GM12878 (cell line): ENCODE results near the gene SNX10. TPM values are rescaled to one million over a fixed set of nuclear protein-coding genes. Genes with fewer than 3 reads are reported as not detected.

Experiments
- ATAC-seq: fragments of 200-7000 bp; cut with Tn5 transposase; 3 replicates; pipeline ENCODE4 v1.9.1; 2020; ENCODE audit warnings: mild to moderate bottlenecking, moderate library complexity
- BruUV-seq: library from RNA; stranded (reverse); fragments of 400-500 nt; replicated peaks from 2 replicates; lab custom pipeline; 2021; lab: Mats Ljungman, UMichigan
- CTCF ChIA-PET: fragments of 300-600 bp; sonication (Branson Sonifier 250); formaldehyde crosslinking; extraction: SDS; loops from one replicate; lab custom pipeline; 2021; ENCODE audit warnings: inconsistent platforms; lab: Yijun Ruan, JAX
- POLR2A ChIA-PET: fragments of 350-600 bp; formaldehyde crosslinking; extraction: SDS; loops from one replicate; lab custom pipeline; 2021; ENCODE audit warnings: inconsistent platforms; lab: Charles Lee
- RAD21 ChIA-PET: fragments of 300-600 bp; sonication (Branson Sonifier 250); formaldehyde crosslinking; loops from one replicate; lab custom pipeline; 2023; ENCODE audit warnings: antibody characterized with exemption; ENCODE audit not compliant: unreplicated experiment; lab: Charles Lee
- SMC1A ChIA-PET: fragments of 300-600 bp; sonication (Branson Sonifier 250); formaldehyde crosslinking; loops from one replicate; lab custom pipeline; 2023; ENCODE audit not compliant: unreplicated experiment, uncharacterized antibody; lab: Charles Lee
- DNase-seq: peaks from one replicate; pipeline ENCODE4 v3.0.0-alpha.2; 2011; ENCODE audit warnings: low read depth, low spot score
- FAIRE-seq: peaks from 3 replicates; lab custom pipeline; 2011; peaks lifted over from hg19 to GRCh38; lab: Jason Lieb, UNC
- H2AFZ ChIP-seq: 2 replicates; pipeline ENCODE4 v1.6.0; 2011; ENCODE audit warnings: low read depth, low read length, control low read depth; ENCODE audit not compliant: control insufficient read depth
- H3K27ac ChIP-seq: 2 replicates; pipeline ENCODE4 v1.5.1; 2011; ENCODE audit warnings: control low read depth; ENCODE audit not compliant: control insufficient read depth, insufficient read depth
- H3K27me3 ChIP-seq, 2 experiments: replicated peaks in 1 of 2; 2 replicates each; pipeline versions ENCODE4 v1.6.0 to v1.6.1; 2011; ENCODE audit warnings: low read length in 1 of 2; ENCODE audit not compliant: control insufficient read depth in 2 of 2, insufficient read depth in 2 of 2
- H3K36me3 ChIP-seq, 2 experiments: 2 replicates each; pipeline ENCODE4 v1.5.1; 2011; ENCODE audit warnings: low read length in 1 of 2; ENCODE audit not compliant: control insufficient read depth in 2 of 2, insufficient read depth in 2 of 2
- H3K4me1 ChIP-seq: 2 replicates; pipeline ENCODE4 v1.6.1; 2011; ENCODE audit warnings: mild to moderate bottlenecking, low read length, moderate library complexity, mixed read lengths; ENCODE audit not compliant: control insufficient read depth, insufficient read depth
- H3K4me2 ChIP-seq: 2 replicates; pipeline ENCODE4 v1.6.0; 2011; ENCODE audit warnings: control low read depth; ENCODE audit not compliant: control insufficient read depth, insufficient read depth
- H3K4me3 ChIP-seq: fragments of 200-600 bp; sonication (generic); 2 replicates; pipeline ENCODE4 v1.5.1; 2016
- H3K79me2 ChIP-seq: 2 replicates; pipeline ENCODE4 v1.6.0; 2011; ENCODE audit warnings: low read length; ENCODE audit not compliant: control insufficient read depth, insufficient read depth
- H3K9ac ChIP-seq: 2 replicates; pipeline ENCODE4 v1.8.0; 2011; ENCODE audit warnings: low read length, control low read depth, mixed read lengths; ENCODE audit not compliant: control insufficient read depth, insufficient read depth
- H3K9me3 ChIP-seq: replicated peaks from 3 replicates; pipeline ENCODE4 v1.5.1; 2011; ENCODE audit warnings: mild to moderate bottlenecking, low read length; ENCODE audit not compliant: control insufficient read depth, insufficient read depth
- H4K20me1 ChIP-seq: 2 replicates; pipeline ENCODE4 v1.6.0; 2011; ENCODE audit not compliant: control insufficient read depth, insufficient read depth
- CHD2 ChIP-seq: IDR thresholded peaks from 2 replicates; pipeline ENCODE4 v1.6.1; 2011; ENCODE audit warnings: low read depth, low read length, improper control_type of control experiment, borderline replicate concordance
- FOS ChIP-seq: IDR thresholded peaks from 3 replicates; pipeline ENCODE4 v1.6.1; 2011; ENCODE audit warnings: borderline replicate concordance; ENCODE audit not compliant: insufficient read length; ENCODE audit errors: extremely low read depth
- HDAC2 ChIP-seq: fragments of 200-600 bp; sonication (generic); IDR thresholded peaks from 2 replicates; pipeline ENCODE4 v1.6.1; 2017
- IKZF2 ChIP-seq, 2 experiments: fragments of 450-650 bp; IDR thresholded peaks; 2 replicates each; pipeline ENCODE4 v1.6.1; 2017; ENCODE audit warnings: mild to moderate bottlenecking in 2 of 2, moderate library complexity in 2 of 2
- KAT2A ChIP-seq: conservative IDR thresholded peaks from 2 replicates; pipeline ENCODE4 v1.6.1; 2011; ENCODE audit warnings: low read depth, low read length; ENCODE audit not compliant: control insufficient read depth
- LARP7 ChIP-seq: fragments of 450-650 bp; IDR thresholded peaks from 2 replicates; pipeline ENCODE4 v1.6.1; 2017; ENCODE audit warnings: mild to moderate bottlenecking
- MYB ChIP-seq: fragments of 150-350 bp; IDR thresholded peaks from 2 replicates; pipeline ENCODE4 v1.6.1; 2014; ENCODE audit warnings: mild to moderate bottlenecking, low read depth, low read length, borderline replicate concordance
- PAX8 ChIP-seq: fragments of 450-650 bp; IDR thresholded peaks from 2 replicates; pipeline ENCODE4 v1.6.1; 2017; ENCODE audit warnings: mild to moderate bottlenecking, moderate library complexity
- RAD21 ChIP-seq: IDR thresholded peaks from 2 replicates; pipeline ENCODE4 v1.6.1; 2011; ENCODE audit warnings: mild to moderate bottlenecking, low read depth, low read length, moderate library complexity; ENCODE audit not compliant: insufficient read depth
- RAD51 ChIP-seq: fragments of 450-650 bp; IDR thresholded peaks from 2 replicates; pipeline ENCODE4 v1.6.1; 2016; ENCODE audit warnings: moderate library complexity, mild to moderate bottlenecking, inconsistent platforms
- RB1 ChIP-seq: fragments of 450-650 bp; formaldehyde crosslinking; IDR thresholded peaks from 2 replicates; pipeline ENCODE4 v1.6.1; 2017; ENCODE audit warnings: mild to moderate bottlenecking, borderline replicate concordance
- SPI1 ChIP-seq: IDR thresholded peaks from 2 replicates; pipeline ENCODE4 v1.6.1; 2011; ENCODE audit warnings: low read depth, mild to moderate bottlenecking, low read length, moderate library complexity, borderline replicate concordance; ENCODE audit not compliant: insufficient read depth
- STAT1 ChIP-seq: fragments of 450-650 bp; conservative IDR thresholded peaks from 2 replicates; pipeline ENCODE4 v1.6.1; 2014; ENCODE audit warnings: antibody characterized with exemption, mild to moderate bottlenecking
- ZBED1 ChIP-seq: IDR thresholded peaks from 2 replicates; pipeline ENCODE4 v1.6.1; 2016; ENCODE audit warnings: borderline replicate concordance
- WGBS: methylation state at CpG from one replicate; pipeline ENCODE4 v1.1.6; 2016; ENCODE audit warnings: low lambda C conversion rate; ENCODE audit not compliant: insufficient replicate concordance, insufficient coverage; ENCODE audit errors: missing lambda C conversion rate; 5-methylcytosine and 5-hydroxymethylcytosine counted together
- in situ Hi-C: fragments of 300-500 bp; cut with MboI; formaldehyde crosslinking; loops from 9 replicates; pipeline ENCODE4 v1.14.3; 2018; ENCODE audit warnings: mixed read lengths
- intact Hi-C: fragments of 100-400 bp; cut with micrococcal nuclease; formaldehyde crosslinking; loops from one replicate; pipeline ENCODE4 v1.14.2; 2022; ENCODE audit not compliant: unreplicated experiment
- polyA plus RNA-seq, 11 experiments: library from polyadenylated mRNA; depleted of rRNA in 4 of 11; unstranded in 6 of 11; stranded (reverse) in 5 of 11; fragments of >200 nt; fragmentation: Nextera tagmentation in 4 of 11; fragmentation: Illumina TruSeq in 1 of 11; extraction: Ambion mirVana in 4 of 11; extraction: Trizol in 1 of 11; gene quantifications; 1 replicate in 1 of 11; 2 replicates in 10 of 11; pipeline versions ENCODE4 v1.2.1 to v1.2.3, GENCODE V29; 2011 to 2016; ENCODE audit warnings: inconsistent platforms in 2 of 11, missing spikeins in 2 of 11, low read depth in 1 of 11
- total RNA-seq, 4 experiments: library from RNA; depleted of rRNA in 3 of 4; stranded (reverse); fragments of >200 nt in 3 of 4; fragmentation: Illumina TruSeq in 1 of 4; extraction: Trizol in 1 of 4; gene quantifications; 2 replicates each; pipeline versions ENCODE4 v1.2.1 to v1.2.3, GENCODE V29; 2013 to 2021
- TF ChIP-seq, protein P1 (sequence below): fragments of 450-650 bp; IDR thresholded peaks from 2 replicates; pipeline ENCODE4 v1.6.1; 2016; ENCODE audit warnings: mild to moderate bottlenecking
- TF ChIP-seq, protein P2 (sequence below): IDR thresholded peaks from 2 replicates; pipeline ENCODE4 v1.6.1; 2011; ENCODE audit warnings: low read depth, mild to moderate bottlenecking, low read length, moderate library complexity, borderline replicate concordance; ENCODE audit errors: extremely low read depth
- TF ChIP-seq, protein P3 (sequence below): IDR thresholded peaks from 2 replicates; pipeline ENCODE4 v1.6.1; 2012; ENCODE audit warnings: low read depth, low read length, improper control_type of control experiment
- TF ChIP-seq, protein P4 (sequence below), 3 experiments: IDR thresholded peaks in 2 of 3; conservative IDR thresholded peaks in 1 of 3; 2 replicates each; pipeline ENCODE4 v1.5.1; 2011; ENCODE audit warnings: low read depth in 3 of 3, low read length in 3 of 3, mild to moderate bottlenecking in 3 of 3, control low read depth in 2 of 3, moderate library complexity in 2 of 3, inconsistent platforms in 1 of 3, mixed read lengths in 1 of 3; ENCODE audit not compliant: control insufficient read depth in 2 of 3, insufficient read depth in 1 of 3; ENCODE audit errors: extremely low read depth in 1 of 3

Gene SNX10
- total and polyA plus RNA-seq, 10 of the 15 experiments (the other 5 are each of a cell fraction or from before 2014, with no cell fraction given) = 22.0 to 56.2 (median 30.1) TPM

DNA sequence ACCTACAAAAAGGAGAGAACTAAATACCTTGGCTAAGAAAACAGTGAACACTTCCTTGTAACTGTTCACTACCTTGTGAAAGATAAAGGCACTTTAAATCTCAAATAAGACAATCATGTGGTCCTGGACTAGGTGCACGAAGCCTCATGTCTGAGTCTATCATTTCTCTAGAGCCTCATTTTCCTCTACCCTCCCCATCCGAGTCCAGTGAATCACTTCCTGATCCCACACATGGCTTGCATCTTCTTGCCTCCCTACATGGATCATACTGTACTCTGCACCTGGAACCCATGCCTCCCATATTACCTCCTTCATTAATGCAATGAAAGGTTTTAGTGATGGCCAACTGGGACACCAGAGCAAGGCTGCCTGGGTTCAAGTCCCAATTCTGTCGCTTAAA is 34.5 kb downstream of the SNX10 start:
- 95% methylated on average over 3 of the region's 3 CpGs for WGBS
- no TSS peak for BruUV-seq
- ChIA-PET CTCF (no interaction called here), POLR2A (interaction anchor here (1.0 kb wide), 1 partner anchor 21 kb away, joined by 3 read pairs; no protein-coding TSS in a partner anchor), RAD21 (no interaction called here), SMC1A (no interaction called here)
- TF ChIP-seq IKZF2 (IDR thresholded peaks at IDR 0.05) (no peak), PAX8 (no peak), FOS (no peak), ZBED1 (no peak), CHD2 (no peak), KAT2A (no peak), RAD21 (no peak), LARP7 (no peak), SPI1 (no peak), HDAC2 (no peak), RB1 (no peak), STAT1 (no peak), RAD51 (no peak), MYB (no peak)
- TF ChIP-seq, protein P1, sequence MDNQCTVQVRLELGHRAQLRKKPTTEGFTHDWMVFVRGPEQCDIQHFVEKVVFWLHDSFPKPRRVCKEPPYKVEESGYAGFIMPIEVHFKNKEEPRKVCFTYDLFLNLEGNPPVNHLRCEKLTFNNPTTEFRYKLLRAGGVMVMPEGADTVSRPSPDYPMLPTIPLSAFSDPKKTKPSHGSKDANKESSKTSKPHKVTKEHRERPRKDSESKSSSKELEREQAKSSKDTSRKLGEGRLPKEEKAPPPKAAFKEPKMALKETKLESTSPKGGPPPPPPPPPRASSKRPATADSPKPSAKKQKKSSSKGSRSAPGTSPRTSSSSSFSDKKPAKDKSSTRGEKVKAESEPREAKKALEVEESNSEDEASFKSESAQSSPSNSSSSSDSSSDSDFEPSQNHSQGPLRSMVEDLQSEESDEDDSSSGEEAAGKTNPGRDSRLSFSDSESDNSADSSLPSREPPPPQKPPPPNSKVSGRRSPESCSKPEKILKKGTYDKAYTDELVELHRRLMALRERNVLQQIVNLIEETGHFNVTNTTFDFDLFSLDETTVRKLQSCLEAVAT = no peak
- TF ChIP-seq, protein P2, sequence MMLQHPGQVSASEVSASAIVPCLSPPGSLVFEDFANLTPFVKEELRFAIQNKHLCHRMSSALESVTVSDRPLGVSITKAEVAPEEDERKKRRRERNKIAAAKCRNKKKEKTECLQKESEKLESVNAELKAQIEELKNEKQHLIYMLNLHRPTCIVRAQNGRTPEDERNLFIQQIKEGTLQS = no peak
- TF ChIP-seq, protein P3, sequence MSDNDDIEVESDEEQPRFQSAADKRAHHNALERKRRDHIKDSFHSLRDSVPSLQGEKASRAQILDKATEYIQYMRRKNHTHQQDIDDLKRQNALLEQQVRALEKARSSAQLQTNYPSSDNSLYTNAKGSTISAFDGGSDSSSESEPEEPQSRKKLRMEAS = no peak
- TF ChIP-seq, protein P4, sequence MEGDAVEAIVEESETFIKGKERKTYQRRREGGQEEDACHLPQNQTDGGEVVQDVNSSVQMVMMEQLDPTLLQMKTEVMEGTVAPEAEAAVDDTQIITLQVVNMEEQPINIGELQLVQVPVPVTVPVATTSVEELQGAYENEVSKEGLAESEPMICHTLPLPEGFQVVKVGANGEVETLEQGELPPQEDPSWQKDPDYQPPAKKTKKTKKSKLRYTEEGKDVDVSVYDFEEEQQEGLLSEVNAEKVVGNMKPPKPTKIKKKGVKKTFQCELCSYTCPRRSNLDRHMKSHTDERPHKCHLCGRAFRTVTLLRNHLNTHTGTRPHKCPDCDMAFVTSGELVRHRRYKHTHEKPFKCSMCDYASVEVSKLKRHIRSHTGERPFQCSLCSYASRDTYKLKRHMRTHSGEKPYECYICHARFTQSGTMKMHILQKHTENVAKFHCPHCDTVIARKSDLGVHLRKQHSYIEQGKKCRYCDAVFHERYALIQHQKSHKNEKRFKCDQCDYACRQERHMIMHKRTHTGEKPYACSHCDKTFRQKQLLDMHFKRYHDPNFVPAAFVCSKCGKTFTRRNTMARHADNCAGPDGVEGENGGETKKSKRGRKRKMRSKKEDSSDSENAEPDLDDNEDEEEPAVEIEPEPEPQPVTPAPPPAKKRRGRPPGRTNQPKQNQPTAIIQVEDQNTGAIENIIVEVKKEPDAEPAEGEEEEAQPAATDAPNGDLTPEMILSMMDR (IDR thresholded peaks at IDR 0.05 in 2 of 3, conservative IDR thresholded peaks at IDR 0.05 in 1 of 3; ENCODE audit: control insufficient read depth in 2 of 3, extremely low read depth in 1 of 3, insufficient read depth in 1 of 3, low read depth in 3 of 3, low read length in 3 of 3) = no peak
- no peak overlapping the region for H3K27ac ChIP-seq
- in situ Hi-C loops = no loop called here
- peaks cover 2 to 4% of the 10 kb centered on the region in 2 experiments for H3K36me3 ChIP-seq
- no peak overlapping the region for H3K4me3 ChIP-seq
- H3K27me3 ChIP-seq = no peaks in the 10 kb centered on the region
- H4K20me1 ChIP-seq = no peaks in the 10 kb centered on the region
- H3K9me3 ChIP-seq = no peaks in the 10 kb centered on the region
- ATAC-seq = no peak
- DNase-seq = no peak
- intact Hi-C loops = no loop called here
- no peak overlapping the region for H3K4me2 ChIP-seq
- peaks cover 14% of the 10 kb centered on the region for H3K79me2 ChIP-seq
- FAIRE-seq = no peak
- H3K9ac ChIP-seq = no peak overlapping the region
- peaks cover 23% of the 10 kb centered on the region for H3K4me1 ChIP-seq
- H2AFZ ChIP-seq = no peak overlapping the region
